Body of pancreas (tissue), 4 donors: ENCODE measurements around the gene SMARCA2. TPM values are rescaled to one million over a fixed set of nuclear protein-coding genes. Genes with fewer than 3 reads are reported as not detected.

ENCODE experiments used
- ATAC-seq: fragments of 150-250 bp; one replicate; pipeline ENCODE4 v1.9.1; 2016
- DNase-seq, 4 donors: peaks; one replicate each; pipeline ENCODE4 v3.0.0-alpha.2; 2019
- H3K27ac ChIP-seq, 4 donors: fragments of 200-600 bp; sonication (generic); 1 replicate in 3 of 4; 2 replicates in 1 of 4; pipeline versions ENCODE4 v1.5.1 to v1.6.1; 2016 to 2019; ENCODE audit warnings: mild to moderate bottlenecking in 1 of 4, mixed read lengths in 1 of 4, moderate library complexity in 1 of 4
- H3K27me3 ChIP-seq, 2 donors: fragments of 200-600 bp; sonication (generic); one replicate each; pipeline ENCODE4 v1.6.0; 2016; ENCODE audit warnings: mild to moderate bottlenecking in 1 of 2
- H3K36me3 ChIP-seq, 2 donors: fragments of 200-600 bp; sonication (generic); replicated peaks in 1 of 2; 2 replicates each; pipeline ENCODE4 v1.5.1; 2016; ENCODE audit warnings: low read depth in 2 of 2; ENCODE audit not compliant: insufficient read depth in 1 of 2
- H3K4me1 ChIP-seq: fragments of 200-600 bp; sonication (generic); one replicate; pipeline ENCODE4 v1.6.0; 2016
- H3K4me3 ChIP-seq, 2 donors: fragments of 200-600 bp; sonication (generic); 1 replicate in 1 of 2; 2 replicates in 1 of 2; pipeline ENCODE4 v1.5.1; 2016 to 2019
- H3K9me3 ChIP-seq, 3 donors: fragments of 200-600 bp; sonication (generic); 1 replicate in 2 of 3; 2 replicates in 1 of 3; pipeline ENCODE4 v1.5.1; 2016
- POLR2A ChIP-seq, 3 donors: fragments of 450-650 bp; IDR thresholded peaks; one replicate each; pipeline ENCODE4 v1.6.1; 2016; ENCODE audit warnings: antibody characterized with exemption in 3 of 3, mild to moderate bottlenecking in 2 of 3
- WGBS, 2 donors: methylation state at CpG; one replicate each; pipeline ENCODE4 v1.1.5; 2017; 5-methylcytosine and 5-hydroxymethylcytosine counted together
- intact Hi-C: fragments of 100-400 bp; cut with DNase I; formaldehyde crosslinking; loops from one replicate; pipeline ENCODE4 v1.15.1; 2023
- total RNA-seq, 2 donors: library from RNA; depleted of rRNA; stranded (reverse); fragments of >200 nt; gene quantifications; one replicate each; pipeline ENCODE4 v1.1.0, GENCODE V29; 2016
- TF ChIP-seq, protein P1 (sequence below), 7 experiments: fragments of 450-650 bp in 4 of 7; fragments of 200-600 bp in 3 of 7; sonication (generic) in 3 of 7; IDR thresholded peaks; one replicate each; pipeline ENCODE4 v1.5.1; 2016 to 2019; ENCODE audit warnings: antibody characterized with exemption in 7 of 7

Gene SMARCA2
- total RNA-seq, 2 donors from 2014 or later: 83.8 to 117 TPM

GRCh38 chr9:2093920-2094597 is 78.9 kb downstream of the SMARCA2 start:
- Histone ChIP-seq H3K27me3 (no peaks in the 10 kb centered on the region), H3K27ac (no peak overlapping the region), H3K36me3 (peaks cover 5 to 26% of the 10 kb centered on the region in 2 donors), H3K4me3 (no peak overlapping the region), H3K4me1 (no peaks in the 10 kb centered on the region), H3K9me3 (no peaks in the 10 kb centered on the region)
- ATAC-seq (no peak), DNase-seq (no peak)
- intact Hi-C loops: no loop called here
- 49 to 64% methylated on average over 2 of the region's 2 CpGs for WGBS, 2 donors
- no peak for TF ChIP-seq POLR2A (IDR thresholded peaks at IDR 0.05)
- TF ChIP-seq, protein P1, sequence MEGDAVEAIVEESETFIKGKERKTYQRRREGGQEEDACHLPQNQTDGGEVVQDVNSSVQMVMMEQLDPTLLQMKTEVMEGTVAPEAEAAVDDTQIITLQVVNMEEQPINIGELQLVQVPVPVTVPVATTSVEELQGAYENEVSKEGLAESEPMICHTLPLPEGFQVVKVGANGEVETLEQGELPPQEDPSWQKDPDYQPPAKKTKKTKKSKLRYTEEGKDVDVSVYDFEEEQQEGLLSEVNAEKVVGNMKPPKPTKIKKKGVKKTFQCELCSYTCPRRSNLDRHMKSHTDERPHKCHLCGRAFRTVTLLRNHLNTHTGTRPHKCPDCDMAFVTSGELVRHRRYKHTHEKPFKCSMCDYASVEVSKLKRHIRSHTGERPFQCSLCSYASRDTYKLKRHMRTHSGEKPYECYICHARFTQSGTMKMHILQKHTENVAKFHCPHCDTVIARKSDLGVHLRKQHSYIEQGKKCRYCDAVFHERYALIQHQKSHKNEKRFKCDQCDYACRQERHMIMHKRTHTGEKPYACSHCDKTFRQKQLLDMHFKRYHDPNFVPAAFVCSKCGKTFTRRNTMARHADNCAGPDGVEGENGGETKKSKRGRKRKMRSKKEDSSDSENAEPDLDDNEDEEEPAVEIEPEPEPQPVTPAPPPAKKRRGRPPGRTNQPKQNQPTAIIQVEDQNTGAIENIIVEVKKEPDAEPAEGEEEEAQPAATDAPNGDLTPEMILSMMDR (IDR thresholded peaks at IDR 0.05): no peak

GRCh38 chr9:2096376-2096970 is 81.3 kb downstream of the SMARCA2 start:
- no peaks in the 10 kb centered on the region for H3K9me3 ChIP-seq
- ATAC-seq (no peak), DNase-seq (no peak)
- no peak overlapping the region for H3K27ac ChIP-seq
- 89 to 94% methylated on average over 6 of the region's 6 CpGs for WGBS, 2 donors
- TF ChIP-seq, protein P1 (IDR thresholded peaks at IDR 0.05): no peak
- TF ChIP-seq POLR2A (IDR thresholded peaks at IDR 0.05): no peak
- no peaks in the 10 kb centered on the region for H3K27me3 ChIP-seq
- peaks cover 5 to 28% of the 10 kb centered on the region in 2 donors for H3K36me3 ChIP-seq
- H3K4me3 ChIP-seq: no peak overlapping the region
- no peaks in the 10 kb centered on the region for H3K4me1 ChIP-seq
- intact Hi-C loops: no loop called here

- DNase-seq: no peak
- Histone ChIP-seq H3K27me3 (no peaks in the 10 kb centered on the region), H3K27ac (no peak overlapping the region), H3K9me3 (no peaks in the 10 kb centered on the region), H3K36me3 (peaks cover 0 to 8% of the 10 kb centered on the region in 2 donors), H3K4me1 (peaks cover 6% of the 10 kb centered on the region), H3K4me3 (no peak overlapping the region)
- 92 to 97% methylated on average over 1 of the region's 1 CpG for WGBS, 2 donors
- ATAC-seq: no peak
- intact Hi-C loops: no loop called here
- no peak for TF ChIP-seq POLR2A (IDR thresholded peaks at IDR 0.05)
- TF ChIP-seq, protein P1 (IDR thresholded peaks at IDR 0.05): no peak
Measured at GRCh38 chr9:2106666-2107065, 91.5 kb downstream of the SMARCA2 start.

DNA sequence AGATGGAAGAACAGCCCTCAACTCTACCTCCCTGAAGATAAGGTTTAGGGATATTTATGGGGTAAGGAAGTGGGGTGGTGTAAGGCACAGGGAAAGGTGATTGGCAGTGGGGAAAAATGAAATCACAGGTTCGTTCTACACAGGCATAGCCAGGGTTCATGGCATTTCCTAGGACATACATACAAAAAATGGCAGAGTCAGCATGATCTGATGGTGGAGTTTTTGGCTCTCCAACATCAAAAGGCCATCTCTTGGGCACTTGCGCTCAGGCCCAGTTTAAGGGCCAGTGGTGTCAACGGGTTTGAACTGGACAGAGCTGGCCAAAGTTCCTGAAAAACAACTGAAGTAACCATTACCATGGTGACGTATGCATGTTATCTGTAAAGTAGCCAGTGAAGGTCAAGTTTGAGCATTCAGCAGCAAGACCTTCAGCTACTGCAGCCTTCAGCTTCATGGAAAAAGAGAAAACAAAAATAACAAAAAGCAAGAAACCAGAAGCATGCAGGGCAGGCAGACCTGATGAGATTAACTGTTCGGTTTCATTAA is 92.8 kb downstream of the SMARCA2 start:
- Histone ChIP-seq H3K27me3 (no peaks in the 10 kb centered on the region), H3K36me3 (peaks cover 0 to 16% of the 10 kb centered on the region in 2 donors), H3K4me3 (no peak overlapping the region), H3K4me1 (peaks cover 6% of the 10 kb centered on the region), H3K27ac (no peak overlapping the region), H3K9me3 (no peaks in the 10 kb centered on the region)
- ATAC-seq: peak; percentile 59
- DNase-seq: peak in 1 of 4 donors; percentile 7
- intact Hi-C loops: no loop called here
- no peak for TF ChIP-seq POLR2A (IDR thresholded peaks at IDR 0.05)
- TF ChIP-seq, protein P1 (IDR thresholded peaks at IDR 0.05): no peak
- 53 to 58% methylated on average over 5 of the region's 5 CpGs for whole genome bisulfite sequencing, 2 donors
